Gastroesophageal sphincter (tissue), 4 donors: ENCODE measurements around the gene CCDC120. TPM values are rescaled to one million over a fixed set of nuclear protein-coding genes. Genes with fewer than 3 reads are reported as not detected.

Experiments used
- ATAC-seq: fragments of 150-250 bp; one replicate; pipeline ENCODE4 v1.9.1; 2016; ENCODE audit warnings: mild to moderate bottlenecking, moderate library complexity
- H3K27ac ChIP-seq, 4 donors: fragments of 200-600 bp; sonication (generic) in 3 of 4; 1 replicate in 3 of 4; 2 replicates in 1 of 4; pipeline ENCODE4 v1.5.1; 2016 to 2019
- H3K27me3 ChIP-seq: fragments of 200-600 bp; sonication (generic); one replicate; pipeline ENCODE4 v1.5.1; 2019
- H3K36me3 ChIP-seq, 2 donors: fragments of 200-600 bp; sonication (generic); one replicate each; pipeline ENCODE4 v1.5.1; 2019; ENCODE audit warnings: control low read depth in 1 of 2
- H3K4me1 ChIP-seq, 3 donors: fragments of 200-600 bp; sonication (generic); 1 replicate in 2 of 3; 2 replicates in 1 of 3; pipeline ENCODE4 v1.5.1; 2016 to 2019; ENCODE audit warnings: control low read depth in 2 of 3
- H3K4me3 ChIP-seq, 2 donors: fragments of 200-600 bp; sonication (generic); one replicate each; pipeline ENCODE4 v1.5.1; 2019; ENCODE audit warnings: mild to moderate bottlenecking in 1 of 2, moderate library complexity in 1 of 2
- H3K9me3 ChIP-seq, 3 donors: fragments of 200-600 bp; sonication (generic); one replicate each; pipeline ENCODE4 v1.5.1; 2017 to 2019; ENCODE audit warnings: control low read depth in 2 of 3
- CTCF ChIP-seq, 4 experiments: fragments of 200-600 bp in 2 of 4; fragments of 450-650 bp in 2 of 4; sonication (generic) in 1 of 4; IDR thresholded peaks; one replicate each; pipeline ENCODE4 v1.5.1; 2017 to 2019; ENCODE audit warnings: antibody characterized with exemption in 4 of 4, mild to moderate bottlenecking in 2 of 4, moderate library complexity in 2 of 4
- EP300 ChIP-seq: sonication (generic); formaldehyde crosslinking; IDR thresholded peaks from one replicate; pipeline ENCODE4 v1.6.1; 2017; ENCODE audit warnings: antibody characterized with exemption, mild to moderate bottlenecking
- POLR2A ChIP-seq, 2 donors: fragments of 450-650 bp; IDR thresholded peaks; one replicate each; pipeline ENCODE4 v1.6.1; 2017; ENCODE audit warnings: antibody characterized with exemption in 2 of 2, mild to moderate bottlenecking in 2 of 2, moderate library complexity in 1 of 2
- POLR2AphosphoS5 ChIP-seq: sonication (generic); formaldehyde crosslinking; IDR thresholded peaks from one replicate; pipeline ENCODE4 v1.6.1; 2017; ENCODE audit warnings: antibody characterized with exemption
- WGBS, 2 donors: methylation state at CpG; one replicate each; pipeline ENCODE4 v1.1.5; 2018; ENCODE audit warnings: low coverage in 1 of 2; 5-methylcytosine and 5-hydroxymethylcytosine counted together
- total RNA-seq, 4 donors: library from RNA; depleted of rRNA; stranded (reverse); fragments of >200 nt; gene quantifications; one replicate each; pipeline ENCODE4 v1.1.0, GENCODE V29; 2016

Gene CCDC120
- total RNA-seq, 4 donors from 2014 or later = 1.1 to 4.7 (median 2.5) TPM

GRCh38 chrX:49066690-49067089 lies 7.9 kb downstream of the CCDC120 start:
- no peak overlapping the region for H3K27ac ChIP-seq
- WGBS, 2 donors = 72% methylated on average over 7 of the region's 9 CpGs; no CpG with 5 or more reads in 1 of the 2 donors
- no peaks in the 10 kb centered on the region for H3K27me3 ChIP-seq
- TF ChIP-seq POLR2A (IDR thresholded peaks at IDR 0.05) (no peak), CTCF (IDR thresholded peaks at IDR 0.05) (no peak), EP300 (no peak), POLR2AphosphoS5 (no peak)
- peaks cover 0 to 44% of the 10 kb centered on the region in 2 donors for H3K36me3 ChIP-seq
- H3K9me3 ChIP-seq = no peaks in the 10 kb centered on the region
- no peak for ATAC-seq
- no peaks in the 10 kb centered on the region for H3K4me1 ChIP-seq
- no peak overlapping the region for H3K4me3 ChIP-seq

GRCh38 chrX:49067285-49068120 lies 8.7 kb downstream of the CCDC120 start:
- WGBS, 2 donors = no CpG with 5 or more reads among the region's 41 CpGs
- Histone ChIP-seq H3K27ac (no peak overlapping the region), H3K4me1 (peaks cover 0 to 6% (median 0%) of the 10 kb centered on the region in 3 donors), H3K36me3 (peaks cover 0 to 36% of the 10 kb centered on the region in 2 donors), H3K9me3 (no peaks in the 10 kb centered on the region), H3K4me3 (no peak overlapping the region), H3K27me3 (no peaks in the 10 kb centered on the region)
- ATAC-seq = no peak
- TF ChIP-seq POLR2AphosphoS5 (no peak), EP300 (no peak), POLR2A (IDR thresholded peaks at IDR 0.05) (no peak), CTCF (IDR thresholded peaks at IDR 0.05) (no peak)

- Histone ChIP-seq H3K27ac (no peak overlapping the region), H3K27me3 (no peaks in the 10 kb centered on the region), H3K9me3 (no peaks in the 10 kb centered on the region), H3K4me1 (peaks cover 0 to 17% (median 0%) of the 10 kb centered on the region in 3 donors), H3K4me3 (no peak overlapping the region), H3K36me3 (peaks cover 0 to 28% of the 10 kb centered on the region in 2 donors)
- no CpG with 5 or more reads among the region's 11 CpGs for WGBS, 2 donors
- ATAC-seq = no peak
- TF ChIP-seq EP300 (no peak), CTCF (IDR thresholded peaks at IDR 0.05) (no peak), POLR2A (IDR thresholded peaks at IDR 0.05) (no peak)
Observed at GRCh38 chrX:49069038-49069437, 10.2 kb downstream of the CCDC120 start.

- no peak for ATAC-seq
- 81% methylated on average over 2 of the region's 4 CpGs; no CpG with 5 or more reads in 1 of the 2 donors for WGBS, 2 donors
- Histone ChIP-seq H3K9me3 (no peaks in the 10 kb centered on the region), H3K27me3 (no peaks in the 10 kb centered on the region), H3K36me3 (peaks cover 0 to 25% of the 10 kb centered on the region in 2 donors), H3K27ac (peak overlapping the region in 1 of 4 donors; percentile 47), H3K4me3 (no peak overlapping the region), H3K4me1 (peaks cover 0 to 24% (median 0%) of the 10 kb centered on the region in 3 donors)
- TF ChIP-seq POLR2A (IDR thresholded peaks at IDR 0.05) = no peak
- no peak for TF ChIP-seq EP300
- TF ChIP-seq POLR2AphosphoS5 = no peak
- no peak for TF ChIP-seq CTCF (IDR thresholded peaks at IDR 0.05)
Observed at GRCh38 chrX:49070988-49071387, 12.2 kb downstream of the CCDC120 start.
